DMS 273 (cell line): Measurements from ENCODE around the gene BCAP31.
"Not testable (repeated sequence)": the region's sequence is repeated elsewhere in the genome, so short reads cannot be mapped to it uniquely, and the experiment has no call there.

Source experiments
- DNase-seq: peaks from one replicate; lab custom pipeline; 2025; ENCODE audit not compliant: unreplicated experiment; lab: John Stamatoyannopoulos, UW

The BCAP31 gene

GRCh38 chrX:153763298-153763932 lies 39.2 kb upstream of the BCAP31 start:
- no peak for DNase-seq

DNA sequence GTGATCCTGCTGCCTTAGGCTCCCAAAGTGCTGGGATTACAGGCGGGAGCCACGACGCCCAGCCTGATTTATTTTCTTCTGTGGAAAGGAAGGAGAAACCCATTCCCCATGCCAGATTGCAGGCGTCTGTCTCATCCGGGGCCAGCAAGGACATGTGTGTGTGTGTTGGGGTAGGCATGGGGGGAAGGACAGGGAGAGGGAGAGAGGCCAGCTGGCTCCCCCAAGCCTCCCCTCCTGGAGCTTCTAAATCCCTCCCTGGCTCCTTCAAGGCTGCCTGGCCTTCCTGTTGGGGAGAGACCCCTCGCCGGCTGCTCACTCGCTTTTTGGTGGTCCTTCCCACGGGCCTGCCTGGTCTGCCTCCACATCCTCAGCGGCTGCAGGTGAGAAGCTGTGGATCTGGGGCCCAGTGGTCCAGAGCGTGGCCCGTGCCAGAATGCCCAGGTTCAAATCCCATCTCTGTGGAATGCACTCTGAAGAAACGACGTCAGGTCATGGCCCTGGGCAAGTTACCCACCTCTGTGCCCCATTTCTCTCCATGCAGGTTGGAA lies 38.5 kb upstream of the BCAP31 start:
- no peak for DNase-seq

GRCh38 chrX:153761863-153762262 lies 37.7 kb upstream of the BCAP31 start:
- no peak for DNase-seq

- no peak for DNase-seq
These were observed 30.9 kb upstream of the BCAP31 start for GRCh38 chrX:153755136-153755535.

DNA sequence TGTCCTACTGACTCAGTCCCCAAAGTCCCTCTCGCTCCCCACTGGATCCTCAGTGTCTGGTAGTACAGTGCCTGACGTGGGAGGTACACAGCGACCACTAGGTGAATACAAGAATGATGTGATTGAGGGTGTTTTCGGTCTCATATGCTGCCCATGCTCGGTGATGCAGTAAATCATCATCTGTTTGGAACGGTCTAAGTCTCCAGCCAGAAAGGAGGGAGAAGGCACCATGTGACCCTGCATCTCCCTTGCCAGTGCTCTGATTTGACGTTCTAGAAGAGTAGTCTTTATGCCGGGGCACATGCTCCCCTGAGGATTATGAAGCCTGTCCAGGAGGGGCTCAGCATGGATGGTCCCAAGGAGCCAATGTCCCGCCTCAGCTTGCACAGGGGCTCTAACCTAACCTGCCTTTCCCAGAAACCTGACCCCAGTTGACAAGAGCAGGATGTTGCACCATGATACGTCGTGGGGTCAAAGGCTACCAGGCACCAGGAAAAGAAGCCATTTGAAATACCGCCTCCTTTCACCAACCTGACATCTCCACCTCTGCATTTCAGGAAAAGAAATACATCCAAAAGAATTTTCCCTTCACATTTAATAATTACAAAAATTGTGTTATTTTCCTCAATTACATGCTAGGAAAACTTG lies 26.1 kb upstream of the BCAP31 start:
- DNase-seq: no peak

- not testable (repeated sequence) for DNase-seq
These were observed 24.8 kb upstream of the BCAP31 start for GRCh38 chrX:153749017-153749416.

DNA sequence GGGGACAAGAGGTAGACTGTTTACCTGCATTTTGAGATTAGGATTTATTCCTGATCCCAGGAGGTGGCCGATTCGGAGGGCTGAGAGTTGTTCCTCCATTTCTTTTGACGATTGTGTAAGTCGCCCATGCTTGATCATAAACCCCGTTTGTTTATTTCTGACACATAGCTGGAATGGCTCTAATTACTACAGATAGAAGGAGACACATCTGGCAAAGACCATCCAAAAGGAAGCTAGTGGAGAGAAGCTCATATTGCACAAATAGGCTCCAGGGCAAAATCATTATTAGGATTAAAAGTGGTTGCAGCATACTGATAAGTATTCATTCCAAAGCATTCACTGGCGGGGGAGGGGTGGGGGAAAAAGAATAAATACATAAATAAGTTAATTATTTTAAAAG lies 22.8 kb upstream of the BCAP31 start:
- DNase-seq: not testable (repeated sequence)

- DNase-seq: no peak
These were observed 22.2 kb upstream of the BCAP31 start for GRCh38 chrX:153746359-153746758.

DNA sequence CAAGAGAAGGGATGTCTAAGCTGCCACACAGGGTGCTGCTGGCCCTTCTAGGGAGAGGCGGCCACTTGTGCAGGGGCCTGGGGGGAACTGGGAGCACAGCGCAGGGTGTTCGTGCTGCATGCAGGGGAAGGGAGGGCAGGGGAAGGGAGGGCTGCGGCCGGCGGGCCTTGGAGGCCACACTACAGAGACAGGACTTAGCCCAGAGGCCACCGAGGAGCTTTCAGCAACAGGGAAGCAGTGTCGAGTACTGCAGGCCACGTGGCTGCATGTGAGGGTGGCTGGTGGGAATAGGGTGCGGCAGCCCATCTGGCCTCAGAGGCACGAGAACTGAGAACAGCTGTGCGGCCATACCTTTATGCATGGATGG lies 20.9 kb upstream of the BCAP31 start:
- DNase-seq: peak; percentile 62

DNA sequence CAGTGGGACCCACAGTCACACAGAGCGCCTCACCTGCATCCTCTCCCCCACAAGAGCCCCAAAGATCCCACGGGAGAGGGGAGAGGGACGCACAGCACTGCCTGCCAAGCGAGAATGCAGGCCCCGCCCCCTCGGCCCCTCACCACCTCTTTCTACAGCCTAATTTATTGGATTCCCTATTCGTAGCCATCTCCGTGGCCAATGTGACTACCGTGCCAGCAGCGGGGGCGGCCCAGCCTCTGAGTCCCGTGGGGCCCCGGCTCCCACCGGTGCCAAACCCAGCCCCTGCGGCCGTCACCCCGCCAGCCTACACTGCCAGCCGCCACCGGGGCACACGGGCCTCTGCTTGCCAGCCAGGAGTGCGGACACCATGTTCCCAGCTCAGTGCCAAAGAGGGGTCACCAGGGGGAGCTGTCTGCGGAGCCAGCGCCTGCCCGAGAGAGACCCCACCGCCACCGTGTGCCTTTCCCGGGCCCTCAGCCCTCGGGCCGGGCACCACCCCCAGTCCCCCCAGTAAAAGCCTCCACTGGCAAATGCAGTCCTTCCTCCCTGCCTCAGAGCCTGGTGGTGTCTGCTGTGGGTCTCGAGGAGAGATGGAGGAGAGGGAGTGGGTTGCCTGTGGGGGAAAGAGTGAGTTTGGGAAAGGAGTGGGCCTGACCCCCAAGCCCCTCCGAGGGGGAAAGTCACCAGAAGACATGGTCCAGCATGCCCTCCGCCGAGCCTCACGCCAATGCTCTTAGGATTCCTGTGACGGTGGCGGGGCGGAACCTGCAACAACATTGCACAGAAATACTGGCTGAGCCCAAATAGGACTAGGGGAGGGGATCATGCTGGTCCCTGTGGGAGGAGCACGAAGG lies 20.3 kb upstream of the BCAP31 start:
- DNase-seq: no peak

DNA sequence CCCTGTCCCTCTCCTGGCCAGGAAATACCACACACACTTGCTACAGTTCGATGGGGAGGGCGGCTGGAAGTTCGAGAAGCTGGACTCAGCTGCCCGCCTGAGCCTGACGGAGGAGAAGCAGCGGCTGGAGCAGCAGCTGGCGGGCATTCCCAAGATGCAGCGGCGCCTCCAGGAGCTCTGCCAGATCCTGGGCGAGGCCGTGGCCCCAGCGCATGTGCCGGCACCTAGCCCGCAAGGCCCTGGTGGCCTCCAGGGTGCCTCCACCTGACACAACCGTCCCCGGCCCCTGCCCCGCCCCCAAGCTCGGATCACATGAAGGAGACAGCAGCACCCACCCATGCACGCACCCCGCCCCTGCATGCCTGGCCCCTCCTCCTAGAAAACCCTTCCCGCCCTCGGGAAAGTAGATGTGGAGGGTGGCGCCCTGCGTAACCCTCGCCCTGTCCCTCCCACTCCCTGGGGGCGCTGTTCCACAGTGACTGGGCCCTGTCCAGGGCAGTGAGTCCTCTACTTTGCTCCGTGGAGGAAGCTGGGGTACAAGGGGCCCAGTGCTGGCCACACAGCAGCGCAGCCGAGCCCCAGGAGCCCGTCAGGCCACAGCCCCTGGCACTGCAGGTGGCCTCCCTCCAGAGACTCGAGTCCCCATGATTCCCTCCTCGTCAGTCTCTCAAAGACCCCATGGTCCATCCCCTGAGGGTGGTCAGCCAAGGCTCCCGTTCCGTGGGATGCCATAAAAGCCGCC lies 19.5 kb upstream of the BCAP31 start:
- peak; percentile 78 for DNase-seq

- not testable (repeated sequence) for DNase-seq
These were observed 18.7 kb upstream of the BCAP31 start for GRCh38 chrX:153742796-153743467.

DNA sequence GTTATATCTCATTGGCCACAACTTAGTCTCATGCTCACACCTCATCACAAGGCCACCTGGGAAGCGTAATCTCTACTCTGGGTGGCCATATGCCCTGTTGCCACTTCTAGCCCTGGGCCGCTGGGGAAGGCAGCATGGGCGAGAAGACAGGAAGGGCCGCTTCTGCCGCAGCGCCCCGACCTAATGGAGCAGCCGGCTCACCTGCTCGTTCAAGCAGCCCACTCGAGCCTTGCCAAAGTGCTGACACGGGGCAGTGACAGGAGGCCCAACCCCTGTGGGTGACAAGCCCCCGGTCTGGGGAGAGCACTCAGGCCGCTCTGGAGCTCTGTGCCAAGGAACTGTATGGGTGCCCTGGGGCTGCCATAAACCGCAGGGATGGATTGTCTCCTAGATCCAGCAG lies 17.9 kb upstream of the BCAP31 start:
- not testable (repeated sequence) for DNase-seq

- DNase-seq: no peak
These were observed 17.3 kb upstream of the BCAP31 start for GRCh38 chrX:153741446-153741845.

DNA sequence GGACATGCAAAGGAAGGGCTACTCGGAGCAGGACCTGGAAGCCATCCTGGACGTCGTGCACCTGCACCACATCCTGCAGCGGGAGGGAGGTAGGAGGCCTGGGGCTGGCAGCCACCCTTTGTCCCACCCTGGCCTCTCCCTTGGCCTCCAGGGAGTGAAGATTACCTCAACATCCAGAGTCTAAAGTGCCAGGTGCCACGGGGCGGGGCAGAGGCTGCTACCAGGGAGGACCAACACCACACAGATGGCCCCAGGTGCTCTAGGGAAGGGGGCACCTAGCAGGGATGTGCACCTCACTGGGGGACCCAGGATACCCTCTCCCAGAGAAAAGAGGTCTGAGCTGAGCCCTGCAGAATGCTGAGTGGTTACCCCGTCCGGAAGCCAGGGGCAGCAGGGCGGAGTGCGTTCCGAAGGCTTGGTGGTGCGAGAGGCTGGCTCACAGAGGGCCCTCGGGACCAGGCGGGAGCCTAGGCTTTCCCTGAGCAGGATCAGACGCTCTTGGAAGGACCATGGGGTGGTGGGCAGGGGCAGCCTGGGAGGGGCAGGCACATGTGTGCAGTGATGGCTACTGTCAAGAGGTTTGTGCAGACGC lies 16.5 kb upstream of the BCAP31 start:
- no peak for DNase-seq

GRCh38 chrX:153739754-153740486 lies 15.7 kb upstream of the BCAP31 start:
- DNase-seq: no peak

DNA sequence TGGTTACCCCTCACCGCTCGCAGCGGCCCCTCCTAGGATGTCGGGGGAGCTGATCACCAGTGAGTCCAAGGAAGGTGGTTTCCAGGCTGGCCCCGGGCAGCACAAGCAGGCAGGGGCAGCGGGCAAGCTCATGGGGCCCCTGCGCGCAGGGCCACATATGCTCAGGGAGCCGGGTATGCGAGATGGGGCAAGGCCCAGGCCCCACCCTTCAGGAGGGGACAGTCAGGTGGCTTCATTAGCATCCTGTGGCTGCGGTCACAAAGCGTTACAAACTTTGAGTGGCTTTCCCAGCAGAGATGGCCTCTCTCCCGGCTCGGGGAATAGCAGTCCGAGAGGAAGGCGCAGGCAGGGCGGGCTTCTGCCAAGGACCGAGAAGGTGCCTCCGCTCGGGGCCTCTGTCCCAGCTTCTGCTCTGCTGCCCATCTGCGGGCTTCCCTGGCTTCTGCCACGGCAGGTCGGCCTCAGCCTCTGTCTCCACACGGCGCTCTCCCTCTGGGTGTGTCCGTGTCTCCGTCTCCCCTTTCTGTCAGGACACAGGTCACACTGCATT lies 13.9 kb upstream of the BCAP31 start:
- no peak for DNase-seq

GRCh38 chrX:153736871-153737441 lies 12.8 kb upstream of the BCAP31 start:
- DNase-seq: no peak
